Measurements from ENCODE around the gene DCAF8.

Gene DCAF8

DNA sequence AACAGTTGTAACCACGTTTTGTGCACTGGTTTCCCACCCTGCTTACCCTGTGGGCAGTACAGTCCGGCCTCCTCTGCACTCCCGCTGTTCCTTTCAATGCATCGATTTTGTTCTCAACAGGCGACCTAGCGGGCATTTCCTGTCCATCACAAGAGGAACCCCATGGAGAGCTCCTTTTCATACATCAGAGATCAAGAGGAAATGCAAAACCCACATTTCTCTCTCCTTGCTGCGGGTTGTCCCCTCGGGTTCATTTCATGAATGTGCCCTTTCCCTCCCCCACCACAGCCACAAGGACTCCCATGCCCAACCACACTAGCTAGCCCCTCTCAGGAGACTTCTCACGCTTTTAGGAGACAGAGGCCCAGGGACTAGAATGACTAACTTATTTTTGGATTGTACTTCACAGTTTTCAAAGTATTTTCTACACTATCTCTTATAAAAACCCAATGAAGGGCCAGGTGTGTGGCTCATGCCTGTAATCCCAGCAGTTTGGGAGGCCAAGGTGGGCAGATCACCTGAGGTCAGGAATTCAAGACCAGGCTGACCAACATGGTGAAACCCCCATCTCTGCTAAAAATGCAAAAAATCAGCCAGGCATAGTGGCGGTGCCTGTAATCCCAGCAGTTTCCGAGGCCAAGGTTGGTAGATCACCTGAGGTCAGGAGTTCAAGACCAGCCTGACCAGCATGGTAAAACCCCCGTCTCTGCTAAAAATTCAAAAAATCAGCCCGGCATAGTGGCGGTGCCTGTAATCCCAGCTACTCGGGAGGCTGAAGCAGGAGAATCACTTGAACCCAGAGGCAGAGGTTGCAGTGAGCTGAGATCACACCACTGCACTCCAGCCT lies 92.6 kb downstream of the DCAF8 start:
- no peak for DNase-seq (ENCODE audit: low spot score)

DNA sequence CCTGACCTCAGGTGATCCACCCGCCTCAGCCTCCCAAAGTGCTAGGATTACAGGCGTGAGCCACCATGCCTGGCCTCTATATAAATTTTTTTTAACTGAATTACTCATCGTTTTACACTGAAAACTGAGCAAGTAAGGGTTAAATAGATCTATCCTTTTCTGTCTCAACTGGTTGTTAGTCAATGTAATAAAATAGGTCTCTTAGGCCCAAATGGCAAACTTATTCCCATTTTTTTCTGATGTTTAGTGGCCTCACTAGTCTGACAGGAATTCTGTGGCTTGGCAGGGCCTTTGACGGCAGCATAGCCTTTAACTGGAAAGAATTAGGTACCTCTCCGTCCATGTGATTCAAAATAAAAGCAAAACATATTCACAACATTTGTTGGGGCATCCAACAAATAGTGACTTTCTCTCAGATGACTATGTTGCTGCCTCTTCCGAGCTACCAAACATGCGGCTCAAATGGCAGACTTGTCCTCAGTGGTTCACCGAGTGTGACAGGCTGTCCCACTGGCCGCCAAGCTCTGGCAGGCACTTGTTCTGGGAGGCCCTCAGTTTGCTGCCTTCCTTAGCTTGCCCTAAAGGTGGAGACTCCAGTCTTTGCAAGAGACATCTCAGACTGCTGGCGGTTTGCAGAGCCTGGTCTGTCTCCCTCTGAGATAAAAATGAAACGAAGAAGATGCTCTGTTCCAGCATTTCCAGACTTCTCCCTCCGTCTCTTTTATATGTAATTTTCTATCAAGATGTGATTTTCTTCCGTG lies 93.6 kb downstream of the DCAF8 start:
- DNase-seq (ENCODE audit: low spot score) = peak; percentile 81

DNA sequence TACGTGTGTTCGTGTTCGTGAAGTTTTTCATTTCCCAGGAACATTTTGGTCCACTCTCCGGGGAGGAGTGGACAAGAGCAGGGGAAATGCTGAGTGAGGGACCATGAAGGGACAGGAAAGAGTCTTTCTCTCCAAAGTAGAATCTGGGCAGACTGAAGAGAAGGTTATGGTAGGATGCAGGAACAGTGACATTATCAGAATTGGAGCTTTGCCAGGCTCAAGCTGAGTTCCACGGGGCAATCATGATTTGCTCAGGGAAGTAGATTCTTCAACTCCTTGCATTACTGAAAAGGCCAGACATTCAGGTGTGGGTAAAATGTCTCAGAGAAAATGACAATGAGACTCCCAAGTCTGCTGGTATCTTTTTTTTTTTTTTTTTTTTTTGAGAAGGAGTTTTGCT lies 94.3 kb downstream of the DCAF8 start:
- DNase-seq (ENCODE audit: low spot score) = no peak

DNA sequence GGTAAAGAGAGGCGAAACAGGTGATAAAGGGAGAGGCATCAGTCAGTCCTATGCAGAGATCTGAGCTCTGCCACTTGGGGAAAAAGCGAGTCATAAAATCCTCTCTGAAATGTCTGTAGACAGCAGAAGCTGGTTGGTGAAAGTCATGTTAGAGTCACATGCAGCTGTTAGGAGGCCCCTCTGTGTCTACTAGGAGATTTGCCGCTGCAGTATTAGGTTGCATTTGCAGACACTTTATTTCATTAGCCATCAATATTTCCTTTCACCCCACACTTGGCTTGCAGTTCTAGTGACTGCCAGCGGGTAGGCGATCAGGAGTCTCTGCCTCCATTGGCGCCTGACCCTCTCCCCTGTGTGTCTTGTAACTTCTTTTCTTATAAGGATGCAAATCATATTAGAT lies 94.8 kb downstream of the DCAF8 start:
- no peak for DNase-seq (ENCODE audit: low spot score)

DNA sequence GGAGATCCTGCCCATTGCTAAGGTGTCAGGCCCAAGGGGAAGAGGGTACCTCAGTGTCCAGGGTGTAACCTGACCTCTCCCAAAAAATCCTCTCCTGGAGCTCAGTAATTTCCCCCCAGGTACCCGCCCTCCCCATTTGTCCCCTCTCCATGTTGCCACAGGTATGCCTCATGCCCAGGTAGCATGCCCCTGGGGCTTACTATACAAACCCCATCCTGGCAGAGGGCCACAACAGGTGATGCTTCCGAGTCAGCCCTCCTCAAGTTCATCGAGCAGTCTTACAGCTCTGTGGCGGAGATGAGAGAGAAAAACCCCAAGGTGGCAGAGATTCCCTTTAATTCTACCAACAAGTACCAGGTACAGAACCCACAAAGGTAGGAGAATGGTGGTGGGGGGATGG lies 95.3 kb downstream of the DCAF8 start:
- no peak for DNase-seq (ENCODE audit: low spot score)

DNA sequence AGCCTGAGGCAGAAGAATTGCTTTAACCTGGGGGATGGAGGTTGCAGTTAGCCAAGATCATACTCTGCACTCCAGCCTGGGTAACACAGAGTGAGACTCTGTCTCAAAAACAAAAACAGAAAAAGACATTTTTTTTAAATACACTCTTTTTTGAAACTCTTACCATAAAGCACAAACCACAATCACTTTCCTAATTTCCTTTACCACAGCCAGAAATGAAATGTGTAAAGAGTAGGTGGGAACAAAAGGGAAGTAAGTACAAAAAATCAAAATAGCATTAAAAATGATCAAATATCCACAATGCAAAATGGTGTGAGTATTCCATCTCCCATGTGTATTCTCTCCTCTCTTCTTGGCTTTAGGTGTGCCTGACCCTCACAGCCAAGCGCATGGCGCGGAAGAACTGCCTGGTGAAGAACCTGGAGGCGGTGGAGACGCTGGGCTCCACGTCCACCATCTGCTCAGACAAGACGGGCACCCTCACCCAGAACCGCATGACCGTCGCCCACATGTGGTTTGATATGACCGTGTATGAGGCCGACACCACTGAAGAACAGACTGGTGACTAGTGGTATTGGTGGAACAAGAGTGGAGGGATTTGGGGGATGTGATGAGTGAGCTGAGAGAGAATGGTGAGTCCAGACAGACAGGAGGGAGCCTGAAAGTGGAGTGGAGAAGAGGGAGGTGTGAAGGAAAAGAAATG lies 96.0 kb downstream of the DCAF8 start:
- DNase-seq (ENCODE audit: low spot score) = no peak

All from cerebellar cortex (tissue), 1 donor.